Mucosa of descending colon (tissue), 3 donors: ENCODE results near the gene SHC1. TPM values are rescaled to one million over a fixed set of nuclear protein-coding genes. Genes with fewer than 3 reads are reported as not detected.

Source experiments
- ATAC-seq: fragments of 200-7000 bp; cut with Tn5 transposase; one replicate; pipeline ENCODE4 v1.9.1; 2020; ENCODE audit warnings: mild to moderate bottlenecking, moderate library complexity
- DNase-seq, 3 donors: peaks; one replicate each; pipeline ENCODE4 v3.0.0-alpha.2; 2020
- H3K36me3 ChIP-seq: fragments of 200-600 bp; one replicate; pipeline ENCODE4 v1.8.0; 2021; ENCODE audit warnings: low read depth, mild to moderate bottlenecking
- H3K4me1 ChIP-seq: fragments of 200-600 bp; one replicate; pipeline ENCODE4 v1.8.0; 2021; ENCODE audit warnings: low read depth, mild to moderate bottlenecking
- H3K4me3 ChIP-seq: fragments of 200-600 bp; one replicate; pipeline ENCODE4 v1.8.0; 2021; ENCODE audit warnings: mild to moderate bottlenecking
- H3K9me3 ChIP-seq: fragments of 200-600 bp; one replicate; pipeline ENCODE4 v1.8.0; 2021; ENCODE audit warnings: mild to moderate bottlenecking
- CTCF ChIP-seq: fragments of 200-600 bp; IDR thresholded peaks from one replicate; pipeline ENCODE4 v1.8.0; 2022; ENCODE audit warnings: antibody characterized with exemption, mild to moderate bottlenecking
- intact Hi-C, 2 donors: fragments of 100-400 bp; cut with DNase I in 1 of 2; cut with micrococcal nuclease in 1 of 2; formaldehyde crosslinking; loops; one replicate each; pipeline versions ENCODE4 v1.11.0 to v1.11.1; 2022; cut with DNase I, micrococcal nuclease
- microRNA-seq: library from miRNA; unstranded; fragments of <30 nt; microRNA quantifications from one replicate; pipeline ENCODE4, GENCODE V29; 2019
- total RNA-seq, 3 donors: library from RNA; stranded (reverse); fragmentation: NEBNext Ultra II Directional in 2 of 3; extraction: Animal tissue kit (Norgen Biotek cat#: 25700) in 2 of 3; gene quantifications; one replicate each; pipeline versions ENCODE4 v1.2.1 to v1.2.4, GENCODE V29; 2021 to 2023
- donor health status: DM: no; HTN: no; CAD: no; lungs with moderate emphysema.
- donor health status: DM: no; HTN: no; CAD: no.
- donor health status: DM: no; HTN: yes; CAD: no.

Gene SHC1
- total RNA-seq, 3 donors from 2014 or later, result 92.7 to 130 (median 122) TPM

GRCh38 chr1:154913273-154913672 is 57.3 kb downstream of the SHC1 start:
- H3K4me1 ChIP-seq, result no peaks in the 10 kb centered on the region
- no peak for TF ChIP-seq CTCF
- no peak overlapping the region for H3K4me3 ChIP-seq
- ATAC-seq (no peak), DNase-seq (no peak)
- no peaks in the 10 kb centered on the region for H3K36me3 ChIP-seq
- H3K9me3 ChIP-seq, result no peaks in the 10 kb centered on the region
- intact Hi-C loops, result no loop called here

GRCh38 chr1:154912755-154913154 is 57.8 kb downstream of the SHC1 start:
- no peak overlapping the region for H3K4me3 ChIP-seq
- no peaks in the 10 kb centered on the region for H3K4me1 ChIP-seq
- no peak for DNase-seq
- intact Hi-C loops, result no loop called here
- ATAC-seq, result no peak
- no peaks in the 10 kb centered on the region for H3K36me3 ChIP-seq
- no peak for TF ChIP-seq CTCF
- H3K9me3 ChIP-seq, result no peaks in the 10 kb centered on the region

Small RNAs within 50 kb of the gene (microRNA-seq; reads per million reads assigned to microRNA genes)
- not detected for gene MIR4258

Other genes with a start within 250 kb of the SHC1 start
- gene KCNN3, start 100.5 kb downstream of the SHC1 start, total RNA-seq, result 10 to 100 TPM in 1 of 3 donors, 1 to 10 TPM in 2; 1.5 to 19.3 (median 2.0) TPM
- 10 to 100 TPM; 28.4 to 37.6 (median 35.8) TPM for gene PMVK, start 34.0 kb downstream of the SHC1 start, total RNA-seq
- 100 to 1,000 TPM in 1 of 3 donors, 10 to 100 TPM in 2; 35.6 to 146 (median 49.4) TPM for gene PBXIP1, start 14.6 kb downstream of the SHC1 start, total RNA-seq
- gene PYGO2, start 9.0 kb downstream of the SHC1 start, total RNA-seq, result 10 to 100 TPM; 22.8 to 34.3 (median 25.8) TPM
- 10 to 100 TPM; 26.8 to 52.4 (median 29.3) TPM for gene CKS1B, start 3.9 kb upstream of the SHC1 start, total RNA-seq
- 10 to 100 TPM; 28.4 to 40.4 (median 31.2) TPM for gene FLAD1, start 12.6 kb upstream of the SHC1 start, total RNA-seq
- under 1 TPM in 2 of 3 donors, not detected in 1; 0.60 to 0.76 TPM for gene LENEP, start 22.8 kb upstream of the SHC1 start, total RNA-seq
- gene ZBTB7B, start 32.1 kb upstream of the SHC1 start, total RNA-seq, result 100 to 1,000 TPM; 175 to 313 (median 255) TPM
- 1 to 10 TPM; 1.7 to 3.3 (median 2.3) TPM for gene DCST2, start 63.0 kb upstream of the SHC1 start, total RNA-seq
- gene DCST1, start 63.1 kb upstream of the SHC1 start, total RNA-seq, result under 1 TPM in 2 of 3 donors, not detected in 1; 0.19 to 0.20 TPM
- gene ADAM15, start 80.6 kb upstream of the SHC1 start, total RNA-seq, result 100 to 1,000 TPM in 1 of 3 donors, 10 to 100 TPM in 2; 71.8 to 148 (median 79.7) TPM
- gene EFNA4, start 93.0 kb upstream of the SHC1 start, total RNA-seq, result 10 to 100 TPM; 12.3 to 27.2 (median 26.4) TPM
- gene EFNA3, start 108.1 kb upstream of the SHC1 start, total RNA-seq, result 10 to 100 TPM in 1 of 3 donors, 1 to 10 TPM in 2; 2.1 to 17.4 (median 5.6) TPM
- 100 to 1,000 TPM in 2 of 3 donors, 10 to 100 TPM in 1; 46.3 to 198 (median 110) TPM for gene EFNA1, start 157.1 kb upstream of the SHC1 start, total RNA-seq
- gene SLC50A1, start 165.1 kb upstream of the SHC1 start, total RNA-seq, result 10 to 100 TPM; 38.7 to 95.8 (median 66.4) TPM
- 100 to 1,000 TPM in 1 of 3 donors, 10 to 100 TPM in 2; 76.3 to 106 (median 78.4) TPM for gene DPM3, start 169.8 kb upstream of the SHC1 start, total RNA-seq
- gene KRTCAP2, start 202.6 kb upstream of the SHC1 start, total RNA-seq, result 100 to 1,000 TPM; 162 to 190 (median 176) TPM
- gene TRIM46, start 203.1 kb upstream of the SHC1 start, total RNA-seq, result under 1 TPM; 0.26 to 0.76 (median 0.39) TPM
- gene THBS3, start 237.2 kb upstream of the SHC1 start, total RNA-seq, result 10 to 100 TPM; 22.4 to 35.9 (median 33.9) TPM
- 10 to 100 TPM; 26.1 to 41.1 (median 35.6) TPM for gene MTX1, start 237.9 kb upstream of the SHC1 start, total RNA-seq